H4 (cell line): ENCODE data around the gene SPEM1. TPM values are rescaled to one million over a fixed set of nuclear protein-coding genes. Genes with fewer than 3 reads are reported as not detected.

Experiments used
- DNase-seq: peaks from one replicate; pipeline ENCODE4 v3.0.0-alpha.2; 2015; ENCODE audit warnings: low spot score
- total RNA-seq: library from RNA; depleted of rRNA; stranded (reverse); fragments of >200 nt; shearing (Covaris generic); gene quantifications from 2 replicates; pipeline ENCODE4 v1.2.3, GENCODE V29; 2014

Gene SPEM1
- total RNA-seq, 1 experiment from 2014 or later, result not detected

DNA sequence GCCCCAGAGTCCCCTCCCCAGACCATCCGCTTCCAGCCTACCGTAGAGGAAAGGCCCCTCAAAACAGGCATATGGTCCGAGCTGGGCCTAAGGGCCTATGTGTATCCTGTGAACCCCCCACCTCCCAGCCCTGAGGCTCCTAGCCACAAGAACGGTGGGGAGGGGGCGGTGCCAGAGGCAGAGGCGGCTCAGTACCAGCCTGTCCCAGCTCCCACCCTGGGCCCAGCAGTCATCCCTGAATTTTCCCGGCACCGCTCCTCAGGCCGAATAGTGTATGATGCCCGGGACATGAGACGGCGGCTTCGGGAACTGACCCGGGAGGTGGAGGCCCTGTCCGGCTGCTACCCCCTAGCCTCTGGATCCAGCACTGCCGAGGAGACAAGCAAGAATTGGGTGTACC is 1.1 kb downstream of the SPEM1 start:
- no peak for DNase-seq

- DNase-seq, result no peak
These were observed 3.6 kb downstream of the SPEM1 start for GRCh38 chr17:7423679-7424078.

DNA sequence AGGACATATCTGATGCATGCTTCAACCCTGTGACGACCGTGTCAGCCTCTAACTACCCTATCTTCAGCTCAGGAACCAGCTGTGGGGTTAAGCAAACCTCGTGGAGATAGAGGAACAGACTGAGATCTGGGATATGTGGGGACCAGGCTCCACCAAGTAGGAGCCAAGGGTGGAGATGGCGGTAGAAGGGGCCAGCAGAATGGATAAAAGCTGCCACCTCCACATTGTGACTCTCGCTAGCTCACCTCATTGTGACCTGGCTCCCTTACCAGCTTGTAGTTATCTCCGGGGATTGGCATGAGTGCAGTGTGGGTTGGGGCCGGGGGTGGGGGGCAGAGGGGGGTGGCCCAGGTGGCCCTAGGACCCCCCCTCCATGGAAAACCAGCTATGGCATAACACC is 5.2 kb downstream of the SPEM1 start, which contains the start of gene SPEM2:
SPEM2 (plus strand) TSS at position 301 of the 400 bp plus-strand sequence; CDS start at position 374, 73 bp downstream.
- no peak for DNase-seq

- no peak for DNase-seq
These were observed 5.6 kb downstream of the SPEM1 start for GRCh38 chr17:7425756-7426155.

- no peak for DNase-seq
These were observed 6.2 kb downstream of the SPEM1 start for GRCh38 chr17:7426203-7426863.

GRCh38 chr17:7426896-7427489 is 6.9 kb downstream of the SPEM1 start:
- no peak for DNase-seq

- DNase-seq, result no peak
These were observed 7.4 kb downstream of the SPEM1 start for GRCh38 chr17:7427549-7427948.

DNA sequence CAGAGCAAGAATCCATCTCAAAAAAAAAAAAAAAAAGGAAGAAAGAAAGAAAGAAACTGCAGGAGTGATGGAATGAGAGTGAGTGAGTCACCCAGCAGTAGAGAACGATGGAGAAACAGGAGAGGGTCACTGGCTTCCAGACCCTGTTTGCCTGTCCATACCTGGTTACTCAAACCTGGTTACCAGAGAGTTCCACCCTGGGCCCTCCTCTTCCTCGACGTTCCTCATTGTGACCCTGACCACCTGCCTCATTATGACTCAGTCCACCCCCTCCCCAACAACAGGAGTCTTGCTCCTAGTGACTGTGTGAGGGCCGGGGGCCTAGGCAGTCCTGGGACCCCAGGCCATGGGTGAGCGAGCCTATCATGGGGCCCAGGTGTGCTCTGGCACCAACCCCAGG is 8.4 kb downstream of the SPEM1 start, which contains the start of gene SPEM3:
SPEM3 (plus strand) TSS at position 301 of the 400 bp plus-strand sequence; CDS start at position 347, 46 bp downstream.
- no peak for DNase-seq

DNA sequence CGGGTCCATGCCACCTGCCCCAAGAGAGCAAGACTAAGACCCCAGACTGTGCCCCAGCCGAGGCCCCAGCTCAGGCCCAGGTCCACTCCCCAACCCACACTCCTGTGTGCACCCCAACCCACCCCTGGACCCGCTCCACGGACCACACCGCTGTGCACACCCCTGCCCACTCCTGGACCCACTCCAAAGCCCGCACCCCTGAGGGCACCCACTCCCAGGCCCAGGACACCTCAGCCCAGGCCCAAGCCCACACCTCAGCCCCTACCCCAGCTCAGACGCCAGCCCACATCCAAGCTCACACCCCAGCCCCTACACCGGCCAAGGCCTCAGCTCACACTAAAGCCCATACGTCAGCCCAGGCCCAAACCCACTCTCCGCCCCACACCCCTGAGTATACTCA is 9.6 kb downstream of the SPEM1 start:
- DNase-seq, result no peak

GRCh38 chr17:7431231-7431630 is 11.1 kb downstream of the SPEM1 start:
- DNase-seq, result no peak

- DNase-seq, result no peak
These were observed 12.2 kb downstream of the SPEM1 start for GRCh38 chr17:7432296-7432695.

GRCh38 chr17:7435676-7436555 is 15.8 kb downstream of the SPEM1 start:
- DNase-seq, result no peak

DNA sequence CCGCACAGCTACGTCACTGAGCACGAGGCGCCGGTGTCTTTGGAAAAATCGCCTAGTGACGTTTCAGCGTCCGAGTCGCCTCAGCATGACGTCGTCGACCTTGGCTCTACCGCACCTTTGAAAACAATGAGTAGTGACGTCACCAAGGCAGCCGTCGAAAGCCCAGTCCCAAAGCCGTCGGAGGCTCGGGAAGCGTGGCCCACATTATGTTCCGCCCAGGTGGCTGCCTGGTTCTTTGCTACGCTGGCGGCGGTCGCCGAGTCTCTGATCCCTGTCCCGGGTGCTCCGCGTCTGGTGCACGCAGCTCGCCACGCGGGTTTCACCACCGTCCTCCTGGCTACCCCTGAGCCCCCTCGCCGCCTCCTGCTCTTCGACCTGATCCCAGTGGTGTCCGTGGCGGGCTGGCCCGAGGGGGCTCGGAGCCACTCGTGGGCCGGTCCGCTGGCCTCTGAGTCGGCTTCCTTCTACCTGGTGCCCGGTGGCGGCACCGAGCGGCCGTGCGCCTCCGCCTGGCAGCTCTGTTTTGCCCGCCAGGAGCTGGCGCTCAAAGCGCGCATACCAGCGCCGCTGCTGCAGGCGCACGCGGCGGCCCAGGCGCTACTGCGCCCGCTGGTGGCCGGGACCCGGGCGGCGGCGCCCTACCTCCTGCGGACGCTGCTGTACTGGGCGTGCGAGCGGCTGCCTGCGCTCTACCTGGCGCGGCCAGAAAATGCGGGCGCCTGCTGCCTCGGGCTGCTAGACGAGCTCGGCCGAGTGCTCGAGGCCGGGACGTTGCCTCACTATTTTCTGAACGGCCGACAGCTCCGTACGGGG is 16.6 kb downstream of the SPEM1 start:
- DNase-seq, result no peak

GRCh38 chr17:7437369-7437863 is 17.3 kb downstream of the SPEM1 start:
- DNase-seq, result no peak

- DNase-seq, result no peak
These were observed 18.0 kb downstream of the SPEM1 start for GRCh38 chr17:7437950-7438614.

DNA sequence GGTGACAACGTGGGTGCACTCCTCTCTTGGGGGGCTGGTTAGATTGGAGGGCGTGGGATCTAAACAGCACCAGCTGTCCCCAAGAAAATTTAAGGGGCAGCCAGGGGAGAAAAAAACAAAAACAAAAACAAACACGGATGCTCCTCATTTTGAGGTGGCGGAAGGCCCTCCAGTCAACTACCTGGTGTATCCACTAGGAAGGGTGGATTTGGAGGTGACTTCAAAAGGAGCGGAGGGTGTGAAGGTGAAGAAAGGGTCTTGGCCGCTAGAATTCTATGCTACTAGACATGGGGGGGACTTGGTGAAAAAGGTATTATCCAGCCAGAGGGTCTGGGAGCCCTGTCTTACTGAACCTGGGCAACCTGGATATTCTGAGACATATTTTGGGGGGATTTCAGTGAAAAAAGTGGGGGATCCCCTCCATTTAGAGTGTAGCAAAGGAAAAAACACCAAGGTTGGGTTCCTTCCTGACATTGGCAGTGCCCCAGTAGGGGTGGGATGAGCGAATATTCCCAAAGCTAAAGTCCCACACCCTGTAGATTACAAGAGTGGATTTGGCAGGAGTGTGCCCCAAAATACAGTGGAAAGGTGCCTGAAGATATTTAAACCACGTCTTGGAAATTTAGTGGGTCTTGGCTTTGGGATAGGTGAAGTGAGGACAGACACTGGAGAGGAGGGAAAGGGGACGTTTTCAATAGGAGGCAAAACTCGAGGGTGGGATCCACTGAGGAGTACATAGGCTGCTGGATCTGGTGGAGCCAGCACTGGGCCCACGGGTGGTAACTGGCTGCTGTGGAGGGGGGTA is 18.7 kb downstream of the SPEM1 start:
- DNase-seq, result no peak

DNA sequence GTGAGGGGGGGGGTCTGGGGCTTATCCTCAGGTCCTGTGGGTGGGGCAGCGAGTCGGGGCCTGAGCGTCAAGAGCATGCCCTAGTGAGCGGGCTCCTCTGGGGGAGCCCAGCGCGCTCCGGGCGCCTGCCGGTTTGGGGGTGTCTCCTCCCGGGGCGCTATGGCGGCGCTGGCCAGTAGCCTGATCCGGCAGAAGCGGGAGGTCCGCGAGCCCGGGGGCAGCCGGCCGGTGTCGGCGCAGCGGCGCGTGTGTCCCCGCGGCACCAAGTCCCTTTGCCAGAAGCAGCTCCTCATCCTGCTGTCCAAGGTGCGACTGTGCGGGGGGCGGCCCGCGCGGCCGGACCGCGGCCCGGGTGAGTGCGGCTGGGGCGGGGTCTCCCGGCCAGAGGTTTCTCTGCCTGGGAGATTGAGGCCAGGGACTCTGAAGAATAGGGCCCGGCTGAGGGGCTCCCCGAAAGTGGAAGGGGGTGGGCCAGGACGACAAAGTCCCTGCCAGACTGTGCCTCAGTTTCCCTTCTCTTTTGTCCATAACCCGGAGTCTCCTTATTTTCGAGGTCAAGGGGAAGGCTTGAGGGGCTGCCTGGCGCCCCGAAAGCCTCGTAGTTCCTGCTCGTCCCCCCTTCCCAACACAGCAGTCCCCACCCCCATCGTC is 19.5 kb downstream of the SPEM1 start, which contains the start of gene FGF11:
FGF11 (plus strand) TSS at position 51 of the 651 bp plus-strand sequence; CDS start at position 160, 109 bp downstream.
- no peak for DNase-seq

- DNase-seq, result no peak
These were observed 20.1 kb downstream of the SPEM1 start for GRCh38 chr17:7440113-7440833.

DNA sequence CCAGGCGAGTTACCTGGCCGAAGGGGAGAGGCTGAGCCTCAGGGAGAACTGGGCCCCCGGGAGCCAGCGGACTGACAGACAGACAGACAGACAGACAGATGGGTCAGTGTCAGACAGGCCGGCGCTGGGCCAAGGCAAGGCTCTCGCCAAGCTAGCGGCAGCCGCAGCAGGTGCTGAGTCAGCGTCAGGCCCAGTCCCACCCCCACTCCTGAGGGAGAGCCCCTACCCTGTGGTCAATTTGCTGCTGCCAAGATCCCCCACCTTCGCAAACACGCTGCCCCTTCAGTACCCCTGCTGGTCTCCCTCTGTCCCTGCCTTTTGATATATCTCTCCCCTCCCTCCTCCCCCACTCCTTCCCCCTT is 20.7 kb downstream of the SPEM1 start:
- no peak for DNase-seq
